DOHH2 (cell line): ENCODE results near the gene MYCBP2.

ENCODE experiments used
- CTCF ChIP-seq: fragments of 200-600 bp; sonication (generic); IDR thresholded peaks from one replicate; pipeline ENCODE4 v1.5.1; 2014; ENCODE audit warnings: antibody characterized with exemption, mild to moderate bottlenecking, low read depth, low read length; ENCODE audit not compliant: poor library complexity, severe bottlenecking
- EZH2phosphoT487 ChIP-seq: fragments of 200-600 bp; sonication (generic); IDR thresholded peaks from 2 replicates; pipeline ENCODE4 v1.6.1; 2017; ENCODE audit warnings: borderline replicate concordance, mild to moderate bottlenecking, antibody characterized with exemption, low read length, moderate library complexity, mixed read lengths

- TF ChIP-seq EZH2phosphoT487 (no peak), CTCF (no peak)
These were observed 14.6 kb downstream of the MYCBP2 start for GRCh38 chr13:77312311-77312710.
